Measurements from ENCODE around the gene FTSJ3. TPM values are rescaled to one million over a fixed set of nuclear protein-coding genes. Genes with fewer than 3 reads are reported as not detected.
A peak's percentile ranks its signal among the peaks of the same experiment; 100 is the strongest.

Gene FTSJ3
- total RNA-seq, 2 donors from 2014 or later = 33.1 to 38.1 TPM

DNA sequence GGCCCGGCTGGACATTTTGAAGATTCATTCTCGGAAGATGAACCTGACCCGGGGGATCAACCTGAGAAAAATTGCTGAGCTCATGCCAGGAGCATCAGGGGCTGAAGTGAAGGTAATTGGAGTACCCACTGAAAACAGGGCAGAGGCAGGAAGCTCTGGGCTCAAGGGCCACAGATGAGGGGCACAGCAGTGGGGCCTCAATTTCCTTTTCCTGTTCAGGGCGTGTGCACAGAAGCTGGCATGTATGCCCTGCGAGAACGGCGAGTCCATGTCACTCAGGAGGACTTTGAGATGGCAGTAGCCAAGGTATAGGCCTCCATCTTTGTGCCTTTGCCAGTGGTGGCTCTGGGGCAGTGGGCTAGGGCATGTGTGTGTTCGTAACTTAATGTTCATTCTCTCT, 4.0 kb upstream of the FTSJ3 start:
- intact Hi-C loops (cut with DNase I) = no loop called here
- no peak for ATAC-seq
- DNase-seq = no peak

DNA sequence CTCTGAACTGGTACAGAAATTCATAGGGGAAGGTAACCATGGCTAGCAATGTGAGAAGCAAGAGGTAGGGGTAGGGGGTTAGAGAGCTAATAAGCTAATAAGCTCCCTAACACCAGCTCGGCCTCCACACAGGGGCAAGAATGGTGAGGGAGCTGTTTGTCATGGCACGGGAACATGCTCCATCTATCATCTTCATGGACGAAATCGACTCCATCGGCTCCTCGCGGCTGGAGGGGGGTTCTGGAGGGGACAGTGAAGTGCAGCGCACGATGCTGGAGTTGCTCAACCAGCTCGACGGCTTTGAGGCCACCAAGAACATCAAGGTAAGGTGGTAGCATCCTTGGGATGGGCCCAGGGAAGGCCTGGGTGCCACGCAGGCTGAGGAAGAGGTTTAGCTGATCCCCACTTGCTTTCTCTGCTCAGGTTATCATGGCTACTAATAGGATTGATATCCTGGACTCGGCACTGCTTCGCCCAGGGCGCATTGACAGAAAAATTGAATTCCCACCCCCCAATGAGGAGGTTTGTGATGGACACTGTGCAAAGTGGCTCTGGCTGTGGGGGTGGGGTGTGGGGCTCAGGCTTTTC, 3.5 kb upstream of the FTSJ3 start:
- ATAC-seq (no peak), DNase-seq (no peak)
- intact Hi-C loops (cut with DNase I) = no loop called here

DNA sequence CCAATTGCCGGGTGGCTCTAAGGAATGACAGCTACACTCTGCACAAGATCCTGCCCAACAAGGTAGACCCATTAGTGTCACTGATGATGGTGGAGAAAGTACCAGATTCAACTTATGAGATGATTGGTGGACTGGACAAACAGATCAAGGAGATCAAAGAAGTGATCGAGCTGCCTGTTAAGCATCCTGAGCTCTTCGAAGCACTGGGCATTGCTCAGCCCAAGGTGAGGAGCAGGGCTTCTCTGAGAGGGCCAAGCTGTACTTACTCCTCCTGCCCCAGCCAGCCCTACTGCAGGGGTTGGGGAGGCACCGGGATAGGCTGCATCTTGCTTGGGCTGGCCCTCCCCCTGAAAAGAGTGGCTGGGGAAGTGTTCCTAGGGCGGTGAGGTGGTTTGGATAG, 2.8 kb upstream of the FTSJ3 start:
- DNase-seq (no peak), ATAC-seq (no peak)
- intact Hi-C loops (cut with DNase I) = no loop called here

DNA sequence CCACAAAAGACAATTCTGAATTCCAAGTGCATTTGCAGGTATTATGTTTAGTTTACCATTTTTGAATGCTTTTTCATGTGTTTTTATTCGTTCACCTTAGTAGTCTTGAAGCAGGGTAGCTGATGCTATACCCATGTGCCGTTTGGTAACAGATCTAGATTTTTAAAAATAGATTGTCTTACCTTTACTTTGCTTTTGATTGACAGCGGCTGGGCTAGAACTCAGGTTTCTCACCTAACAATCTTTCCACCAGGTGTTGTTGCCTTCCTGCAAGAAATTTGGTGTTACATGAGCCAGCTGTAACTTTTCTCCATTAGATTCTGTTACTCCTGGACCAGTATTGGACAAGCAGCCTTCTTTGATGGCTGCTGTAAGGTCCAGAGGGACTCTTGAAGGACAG, 1.5 kb upstream of the FTSJ3 start:
- ATAC-seq (no peak), DNase-seq (no peak)
- intact Hi-C loops (cut with DNase I) = loop anchor here in 1 of 2 donors (10.0 kb wide), 1 partner anchor 54 kb away; the partner anchor contains the start of genes CCDC47 and DDX42

DNA sequence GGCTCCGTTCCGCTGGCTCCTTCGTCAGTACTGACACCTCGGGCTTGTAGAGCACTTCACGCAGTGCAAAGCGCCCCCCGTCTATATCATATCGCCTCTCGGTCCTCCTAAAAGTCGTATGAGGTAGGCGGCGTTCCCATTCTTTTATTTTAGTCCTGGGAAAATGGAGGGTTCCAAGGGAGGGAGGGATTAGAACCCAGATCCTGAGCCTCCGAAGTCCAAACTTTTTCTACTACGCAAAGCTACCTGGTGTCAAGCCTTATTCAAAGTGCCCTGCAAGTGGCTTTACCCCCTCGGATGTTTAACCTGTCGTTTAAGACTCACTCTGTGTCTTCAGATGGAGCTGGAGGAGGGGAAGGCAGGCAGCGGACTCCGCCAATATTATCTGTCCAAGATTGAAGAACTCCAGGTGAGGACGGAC, 348 bp upstream of the FTSJ3 start:
- intact Hi-C loops (cut with DNase I) = loop anchor here in 1 of 2 donors (10.0 kb wide), 1 partner anchor 53 kb away; the partner anchor contains the start of genes CCDC47 and DDX42
- ATAC-seq = no peak
- no peak for DNase-seq

DNA sequence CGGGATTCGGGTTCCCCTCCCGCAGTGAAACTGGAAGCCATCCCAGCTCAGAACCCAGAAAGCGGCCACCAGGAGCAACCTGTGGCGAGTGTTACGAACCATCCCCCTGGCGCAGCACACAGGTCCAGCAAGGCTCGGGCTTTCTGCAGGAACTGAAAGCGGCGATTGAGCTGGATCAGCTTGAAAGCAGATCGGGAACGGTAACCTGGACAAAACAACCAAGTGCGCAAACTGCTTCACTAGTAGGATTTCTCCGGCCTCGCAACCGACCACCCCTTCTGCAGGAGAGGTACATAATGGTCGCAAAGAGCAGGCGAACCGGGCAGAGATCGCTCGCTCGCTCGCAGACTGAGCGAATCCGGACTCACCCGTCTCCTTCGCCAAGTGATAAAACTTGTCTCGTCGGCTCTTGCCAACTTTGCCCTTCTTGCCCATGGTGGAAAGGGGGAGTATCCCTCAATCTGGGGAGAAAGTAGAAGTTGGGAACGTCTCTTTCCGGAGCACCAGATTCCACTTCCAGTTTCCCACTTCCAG, 928 bp downstream of the FTSJ3 start:
- intact Hi-C loops (cut with DNase I) = loop anchor here in 1 of 2 donors (10.0 kb wide), 1 partner anchor 52 kb away; the partner anchor contains the start of genes CCDC47 and DDX42
- ATAC-seq (peak; percentile 4 to 8), DNase-seq (no peak)

DNA sequence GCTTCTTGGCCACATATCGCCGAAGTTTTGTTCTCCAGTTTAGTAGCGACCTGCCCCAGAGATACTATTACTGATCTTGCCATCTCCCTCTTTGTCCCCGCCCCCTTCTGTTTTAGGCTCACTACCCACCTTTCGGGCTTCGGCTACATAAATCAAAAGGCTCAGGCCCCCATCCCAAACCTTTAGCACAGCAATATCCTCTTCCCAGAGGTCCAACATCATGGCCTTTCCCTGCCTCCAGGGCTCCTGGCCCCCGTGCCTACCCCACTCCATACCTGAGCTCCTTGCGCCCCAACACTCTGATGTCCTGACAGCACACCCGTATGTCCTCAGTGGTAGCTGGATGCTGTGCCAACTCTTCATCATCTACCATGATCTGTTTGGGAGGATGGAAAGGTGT, 3.1 kb downstream of the FTSJ3 start:
- DNase-seq (no peak), ATAC-seq (no peak)
- intact Hi-C loops (cut with DNase I) = loop anchor here in 1 of 2 donors (10.0 kb wide), 1 partner anchor 50 kb away; the partner anchor contains the start of genes CCDC47 and DDX42

DNA sequence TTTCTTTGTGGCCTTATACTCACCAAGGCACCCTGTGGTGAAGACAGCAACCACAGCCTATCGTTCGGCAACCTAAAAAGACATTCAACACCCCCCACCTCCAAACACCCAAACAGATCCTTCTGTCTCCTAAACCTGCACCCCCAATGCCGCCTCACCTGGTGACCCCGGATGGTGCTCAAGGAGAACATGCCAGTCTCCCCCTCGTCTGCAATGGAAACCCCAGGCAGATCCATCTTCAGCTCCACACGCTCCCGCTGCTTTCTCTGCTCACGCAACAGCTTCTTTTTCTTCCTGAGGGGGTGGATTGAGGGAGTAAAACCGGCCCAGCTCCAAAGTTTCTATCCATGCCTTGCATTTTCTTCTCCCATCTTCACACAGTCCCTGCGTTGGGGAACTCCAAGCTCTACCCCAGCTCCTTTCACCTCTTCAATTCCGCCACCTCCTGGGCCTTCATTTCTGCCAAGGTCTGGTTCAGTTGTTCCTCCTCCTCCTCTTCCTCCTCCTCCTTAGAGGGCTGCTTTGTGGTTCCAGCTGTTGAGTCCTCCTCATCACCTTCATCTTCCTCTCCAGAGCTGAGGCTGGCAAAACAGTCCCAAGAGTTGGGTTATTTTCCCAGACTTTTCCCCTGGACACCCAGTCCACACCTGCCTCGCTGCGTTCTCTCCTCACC, 3.7 kb downstream of the FTSJ3 start:
- intact Hi-C loops (cut with DNase I) = loop anchor here in 1 of 2 donors (10.0 kb wide), 1 partner anchor 49 kb away; the partner anchor contains the start of genes CCDC47 and DDX42
- DNase-seq = no peak
- ATAC-seq = no peak

DNA sequence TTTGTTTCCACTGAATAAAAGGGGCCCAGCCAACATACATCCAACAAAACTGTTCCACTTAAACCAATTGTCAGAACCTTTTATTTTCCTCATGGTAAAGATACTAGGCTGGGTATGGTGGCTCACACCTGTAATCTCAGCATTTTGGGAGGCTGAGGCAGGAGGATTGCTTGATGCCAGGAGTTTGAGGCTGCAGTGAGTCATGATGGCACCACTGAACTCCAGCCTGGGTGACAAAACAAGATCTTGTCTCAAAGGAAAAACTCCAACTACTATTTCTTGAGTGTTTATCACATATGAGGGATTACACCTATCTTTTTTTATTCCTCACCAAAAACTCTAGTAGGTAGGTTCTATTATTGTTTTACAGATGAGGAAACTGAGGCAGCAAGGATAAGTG, 4.9 kb downstream of the FTSJ3 start:
- intact Hi-C loops (cut with DNase I) = loop anchor here in 1 of 2 donors (10.0 kb wide), 1 partner anchor 48 kb away; the partner anchor contains the start of genes CCDC47 and DDX42
- ATAC-seq = no peak

DNA sequence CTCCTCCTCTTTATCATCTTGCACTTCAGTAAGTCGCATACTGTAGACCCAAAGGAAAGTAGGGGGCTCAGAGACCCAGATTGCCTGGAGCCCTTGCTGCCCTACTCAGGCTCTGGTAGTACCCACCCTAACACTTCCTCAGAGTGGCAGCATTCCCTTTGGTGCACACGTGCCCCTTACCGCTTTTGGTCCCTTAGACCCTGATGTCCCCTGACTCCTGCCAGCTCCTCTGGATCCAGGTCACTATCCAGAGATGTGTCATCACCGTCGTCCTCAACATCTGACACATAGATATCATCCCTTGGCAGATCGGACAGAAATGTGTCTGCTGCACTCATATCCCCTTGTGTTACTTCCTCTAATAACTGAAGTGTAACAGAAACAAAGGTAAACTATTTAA, 5.7 kb downstream of the FTSJ3 start:
- intact Hi-C loops (cut with DNase I) = loop anchor here in 1 of 2 donors (10.0 kb wide), 1 partner anchor 47 kb away; the partner anchor contains the start of genes CCDC47 and DDX42
- ATAC-seq = peak; percentile 55 to 69
- no peak for DNase-seq

More for the DNA sequence above, 4.9 kb downstream of the FTSJ3 start:
- DNase-seq = no peak

DNA sequence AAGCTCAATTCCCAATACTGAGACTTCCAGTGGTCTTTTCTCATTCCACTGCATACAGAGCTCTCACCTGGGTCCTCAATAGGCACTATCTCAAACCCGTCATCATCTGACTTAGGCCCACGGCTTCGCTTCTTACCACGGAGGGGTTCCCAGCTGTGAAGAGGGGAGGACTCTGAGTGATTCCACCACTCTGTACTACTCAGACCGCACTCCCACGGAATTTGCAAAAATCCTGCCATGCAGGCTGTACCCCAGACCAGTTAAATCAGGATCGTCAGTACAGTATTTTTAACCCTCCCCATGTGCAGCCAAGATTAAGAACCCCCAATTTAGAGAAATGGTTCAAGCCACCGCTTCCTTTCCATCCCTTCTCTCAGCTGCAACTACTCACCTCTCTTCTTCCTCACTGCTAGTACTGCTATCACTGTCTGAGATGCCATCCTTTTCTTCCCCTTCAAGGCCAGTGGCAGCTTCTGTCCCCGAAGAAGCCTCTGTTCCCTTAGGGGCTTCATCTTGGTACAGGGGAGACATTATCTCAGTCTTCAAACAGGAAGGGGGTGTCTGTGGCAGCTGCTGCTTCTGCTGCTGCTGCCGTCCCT, 6.4 kb downstream of the FTSJ3 start:
- DNase-seq (no peak), ATAC-seq (no peak)
- intact Hi-C loops (cut with DNase I) = loop anchor here in 1 of 2 donors (10.0 kb wide), 1 partner anchor 46 kb away; the partner anchor contains the start of genes CCDC47 and DDX42

DNA sequence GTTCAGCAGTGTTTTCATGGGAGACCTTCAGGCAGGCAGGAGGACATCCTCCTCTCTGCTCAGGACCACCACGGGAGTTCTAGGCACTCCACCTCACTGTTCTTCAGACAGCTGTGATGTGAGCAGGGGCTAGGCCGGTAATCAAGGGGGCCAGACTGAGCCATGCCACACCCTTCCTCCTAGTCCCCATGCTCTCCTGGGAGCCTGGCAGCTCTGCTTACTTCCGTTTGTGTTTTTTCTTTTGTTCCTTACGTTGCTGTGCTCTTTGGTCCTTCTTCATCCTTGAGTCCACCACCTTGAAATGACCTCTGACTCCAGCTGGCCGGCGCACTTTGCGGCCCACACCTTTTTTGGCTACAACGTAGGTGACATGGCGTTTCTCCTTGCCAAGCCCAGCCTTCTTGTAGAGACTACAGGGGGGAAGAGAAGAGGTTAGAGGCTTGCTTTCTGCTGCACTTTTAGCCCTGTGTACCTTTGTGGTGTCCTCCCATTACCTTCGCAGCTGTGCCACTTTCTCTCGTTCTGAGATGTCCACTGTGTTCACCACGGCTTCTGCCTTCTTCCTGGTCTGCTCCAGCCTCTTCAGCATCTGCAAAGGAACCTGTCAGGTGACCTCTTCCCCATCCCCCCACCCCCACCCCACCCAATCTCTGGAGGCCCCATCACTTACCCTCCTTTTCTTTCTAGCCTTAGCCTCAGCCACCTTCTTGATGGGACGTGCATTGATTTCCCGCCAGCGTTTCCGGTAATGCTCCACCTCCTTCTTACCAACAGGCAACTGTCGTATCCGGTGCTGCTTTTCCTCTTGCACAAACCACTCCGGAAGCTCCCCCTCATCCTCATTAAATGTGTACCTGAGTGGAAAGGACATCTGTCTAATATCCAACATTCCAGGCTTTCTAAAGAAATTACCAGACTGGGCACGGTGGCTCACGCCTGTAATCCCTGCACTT, 7.6 kb downstream of the FTSJ3 start:
- intact Hi-C loops (cut with DNase I) = loop anchor here in 1 of 2 donors (10.0 kb wide), 2 partner anchors 45 to 65 kb away; partner anchors contain the start of genes CCDC47 and DDX42
- DNase-seq (no peak), ATAC-seq (peak in 1 of 2 donors; percentile 8)

DNA sequence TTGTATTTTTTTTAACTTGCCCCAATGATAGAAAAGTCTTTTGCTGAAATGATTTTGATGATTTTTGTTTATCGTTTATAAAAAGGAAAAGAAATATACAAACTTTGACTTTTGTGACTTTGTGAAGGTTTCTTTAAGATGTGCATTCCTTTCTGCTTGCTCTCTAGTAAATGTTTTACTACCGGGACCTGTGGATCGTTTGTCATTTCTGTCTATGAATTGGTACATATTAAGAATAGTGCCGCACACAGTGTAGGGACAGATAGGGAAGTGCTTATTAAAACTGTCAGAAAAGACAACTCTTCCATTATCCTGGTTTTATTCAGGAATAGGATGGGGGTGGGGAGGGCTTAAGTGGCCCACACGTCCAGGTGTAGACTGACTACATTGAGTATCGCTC, 8.3 kb downstream of the FTSJ3 start:
- intact Hi-C loops (cut with DNase I) = loop anchor here in 1 of 2 donors (10.0 kb wide), 1 partner anchor 64 kb away; no protein-coding TSS in a partner anchor
- no peak for ATAC-seq
- no peak for DNase-seq

DNA sequence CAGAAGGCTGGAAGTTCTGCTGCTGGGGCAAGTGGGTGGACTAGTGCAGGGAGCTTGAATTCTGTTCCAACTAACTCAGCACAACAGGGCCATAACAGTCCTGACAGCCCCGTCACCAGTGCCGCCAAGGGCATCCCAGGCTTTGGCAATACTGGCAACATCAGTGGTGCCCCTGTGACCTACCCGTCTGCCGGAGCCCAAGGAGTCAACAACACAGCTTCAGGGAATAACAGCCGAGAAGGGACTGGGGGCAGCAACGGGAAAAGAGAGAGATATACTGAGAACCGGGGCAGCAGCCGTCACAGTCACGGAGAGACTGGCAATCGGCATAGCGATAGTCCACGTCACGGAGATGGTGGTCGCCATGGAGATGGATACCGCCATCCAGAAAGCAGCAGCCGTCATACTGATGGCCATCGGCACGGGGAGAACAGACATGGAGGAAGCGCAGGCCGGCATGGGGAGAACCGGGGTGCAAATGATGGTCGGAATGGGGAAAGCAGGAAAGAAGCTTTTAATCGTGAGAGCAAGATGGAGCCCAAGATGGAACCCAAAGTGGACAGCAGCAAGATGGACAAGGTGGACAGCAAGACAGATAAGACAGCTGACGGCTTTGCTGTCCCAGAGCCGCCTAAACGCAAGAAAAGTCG, 9.6 kb downstream of the FTSJ3 start:
- intact Hi-C loops (cut with DNase I) = loop anchor here in 1 of 2 donors (10.0 kb wide), 1 partner anchor 63 kb away; no protein-coding TSS in a partner anchor

DNA sequence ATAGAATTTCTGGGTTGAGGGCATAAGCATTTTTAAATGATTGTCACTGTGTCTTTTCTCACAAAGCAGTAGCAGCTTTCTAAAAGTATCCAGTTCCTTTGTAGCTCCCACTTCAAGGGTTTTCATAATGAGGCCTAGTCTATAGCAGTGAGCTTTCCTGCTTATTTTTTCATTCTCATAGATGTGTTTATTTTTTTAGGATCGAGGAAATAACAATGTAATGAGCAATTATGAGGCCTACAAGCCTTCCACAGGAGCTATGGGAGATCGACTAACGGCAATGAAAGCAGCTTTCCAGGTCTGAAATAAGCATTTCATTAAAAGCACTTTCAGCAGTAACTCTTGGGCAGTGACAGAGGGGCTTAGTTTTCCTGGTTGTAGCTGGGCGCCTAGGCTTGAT, 10.8 kb downstream of the FTSJ3 start:
- ATAC-seq = no peak
- intact Hi-C loops (cut with DNase I) = loop anchor here in 1 of 2 donors (10.0 kb wide), 1 partner anchor 62 kb away; no protein-coding TSS in a partner anchor
- DNase-seq = no peak

More for the DNA sequence above, 9.6 kb downstream of the FTSJ3 start:
- no peak for DNase-seq
- ATAC-seq = no peak

DNA sequence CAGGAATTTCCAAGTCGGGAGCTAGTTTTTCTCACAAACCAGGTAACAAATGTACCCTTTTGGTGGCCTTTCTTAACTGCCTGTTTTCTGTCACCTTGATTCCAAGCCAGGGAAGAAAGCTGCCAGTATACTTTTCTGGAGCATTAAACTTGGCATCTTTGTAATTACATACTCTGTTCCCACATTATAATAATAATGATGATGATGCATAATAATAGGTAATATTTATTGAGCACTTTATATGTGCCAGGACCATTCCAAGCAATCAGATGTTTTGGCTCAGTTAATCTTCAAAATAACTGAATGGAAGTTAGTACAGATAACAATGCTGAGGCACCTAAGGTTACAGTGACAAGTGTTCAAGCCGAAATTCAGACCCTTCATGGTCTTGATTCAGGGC, 11.3 kb downstream of the FTSJ3 start:
- intact Hi-C loops (cut with DNase I) = loop anchor here in 1 of 2 donors (10.0 kb wide), 1 partner anchor 61 kb away; no protein-coding TSS in a partner anchor
- DNase-seq = no peak

DNA sequence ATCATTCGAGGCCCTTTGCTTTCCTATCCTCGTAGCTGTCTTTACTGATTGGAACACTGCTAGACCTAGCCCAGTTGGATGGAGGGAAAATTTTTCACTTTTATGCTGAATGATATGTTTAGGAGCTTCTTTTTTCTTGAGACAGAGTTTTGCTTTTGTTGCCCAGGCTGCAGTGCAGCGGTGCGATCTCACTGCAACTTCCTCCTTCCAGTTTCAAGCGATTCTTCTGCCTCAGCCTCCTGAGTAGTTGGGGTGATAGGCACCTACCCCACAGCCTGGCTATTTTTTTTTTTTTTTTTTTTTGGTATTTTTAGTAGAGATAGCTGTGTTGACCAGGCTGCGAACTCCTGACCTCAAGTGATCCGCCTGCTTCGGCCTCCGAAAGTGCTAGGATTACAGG, 17.5 kb downstream of the FTSJ3 start:
- DNase-seq (no peak), ATAC-seq (no peak)
- intact Hi-C loops (cut with DNase I) = loop anchor here in 1 of 2 donors (10.0 kb wide), 1 partner anchor 55 kb away; no protein-coding TSS in a partner anchor

More for the DNA sequence above, 11.3 kb downstream of the FTSJ3 start:
- no peak for ATAC-seq
